ENCODE data around the gene ANKRD13C.

ANKRD13C gene

DNA sequence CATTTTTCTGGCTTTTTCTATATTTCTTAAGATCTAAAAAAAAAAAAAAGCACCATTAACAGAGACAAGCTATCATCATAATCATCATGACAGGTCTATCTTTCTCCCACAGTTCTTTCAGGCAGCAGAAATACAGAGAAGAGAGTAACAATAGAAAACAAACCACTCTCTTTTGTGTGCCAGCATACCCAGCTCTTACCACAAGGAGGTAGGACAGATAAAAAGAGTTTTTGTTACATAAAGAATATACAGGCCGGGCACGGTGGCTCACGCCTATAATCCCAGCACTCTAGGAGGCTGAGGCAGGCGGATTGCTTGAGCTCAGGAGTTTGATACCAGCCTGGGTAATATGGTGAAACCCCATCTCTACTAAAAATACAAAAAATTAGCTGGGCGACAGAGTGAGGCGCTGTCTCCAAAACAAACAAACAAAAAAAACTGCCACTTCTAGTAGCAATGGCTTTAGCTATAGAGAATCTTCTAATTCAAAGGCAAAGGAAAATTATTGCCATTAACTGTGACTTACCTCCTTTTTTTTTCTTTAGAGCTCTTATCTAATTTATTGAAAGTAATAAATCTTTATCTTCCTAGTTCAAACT, 39.7 kb downstream of the ANKRD13C start:
- TF ChIP-seq POLR2AphosphoS5 (IDR thresholded peaks at IDR 0.05; ENCODE audit: low read depth, low read length) (no peak), TAF1 (IDR thresholded peaks at IDR 0.05; ENCODE audit: borderline replicate concordance, insufficient read depth, low read length) (no peak), FOXP2 (optimal IDR thresholded peaks at IDR 0.05; ENCODE audit: borderline replicate concordance, extremely low read depth, extremely low read length, insufficient read depth) (no peak), SIN3A (IDR thresholded peaks at IDR 0.05; ENCODE audit: borderline replicate concordance, insufficient read depth, low read length) (no peak)
- TF ChIP-seq, protein P1, sequence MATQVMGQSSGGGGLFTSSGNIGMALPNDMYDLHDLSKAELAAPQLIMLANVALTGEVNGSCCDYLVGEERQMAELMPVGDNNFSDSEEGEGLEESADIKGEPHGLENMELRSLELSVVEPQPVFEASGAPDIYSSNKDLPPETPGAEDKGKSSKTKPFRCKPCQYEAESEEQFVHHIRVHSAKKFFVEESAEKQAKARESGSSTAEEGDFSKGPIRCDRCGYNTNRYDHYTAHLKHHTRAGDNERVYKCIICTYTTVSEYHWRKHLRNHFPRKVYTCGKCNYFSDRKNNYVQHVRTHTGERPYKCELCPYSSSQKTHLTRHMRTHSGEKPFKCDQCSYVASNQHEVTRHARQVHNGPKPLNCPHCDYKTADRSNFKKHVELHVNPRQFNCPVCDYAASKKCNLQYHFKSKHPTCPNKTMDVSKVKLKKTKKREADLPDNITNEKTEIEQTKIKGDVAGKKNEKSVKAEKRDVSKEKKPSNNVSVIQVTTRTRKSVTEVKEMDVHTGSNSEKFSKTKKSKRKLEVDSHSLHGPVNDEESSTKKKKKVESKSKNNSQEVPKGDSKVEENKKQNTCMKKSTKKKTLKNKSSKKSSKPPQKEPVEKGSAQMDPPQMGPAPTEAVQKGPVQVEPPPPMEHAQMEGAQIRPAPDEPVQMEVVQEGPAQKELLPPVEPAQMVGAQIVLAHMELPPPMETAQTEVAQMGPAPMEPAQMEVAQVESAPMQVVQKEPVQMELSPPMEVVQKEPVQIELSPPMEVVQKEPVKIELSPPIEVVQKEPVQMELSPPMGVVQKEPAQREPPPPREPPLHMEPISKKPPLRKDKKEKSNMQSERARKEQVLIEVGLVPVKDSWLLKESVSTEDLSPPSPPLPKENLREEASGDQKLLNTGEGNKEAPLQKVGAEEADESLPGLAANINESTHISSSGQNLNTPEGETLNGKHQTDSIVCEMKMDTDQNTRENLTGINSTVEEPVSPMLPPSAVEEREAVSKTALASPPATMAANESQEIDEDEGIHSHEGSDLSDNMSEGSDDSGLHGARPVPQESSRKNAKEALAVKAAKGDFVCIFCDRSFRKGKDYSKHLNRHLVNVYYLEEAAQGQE (IDR thresholded peaks at IDR 0.05; ENCODE audit: insufficient read depth in 1 of 2, low read depth in 2 of 2, low read length in 2 of 2) = no peak

DNA sequence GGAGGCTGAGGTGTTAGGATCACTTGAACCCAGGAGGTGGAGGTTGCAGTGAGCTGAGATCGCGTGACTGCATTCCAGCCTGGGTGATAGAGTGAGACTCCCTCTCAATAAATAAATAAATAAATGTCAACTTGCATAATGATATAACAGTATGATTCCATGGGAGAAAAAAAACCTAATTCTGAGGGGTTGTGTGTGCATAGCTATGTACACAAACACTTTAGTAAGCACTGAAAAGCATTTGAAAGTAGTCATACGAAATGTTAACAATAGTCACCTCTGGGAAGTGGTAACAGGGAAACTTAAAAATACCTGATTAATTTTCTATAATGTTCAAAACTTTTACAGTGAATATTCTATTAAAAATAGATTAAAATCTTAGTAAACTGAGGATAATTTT, 43.2 kb downstream of the ANKRD13C start:
- TF ChIP-seq SIN3A (IDR thresholded peaks at IDR 0.05; ENCODE audit: borderline replicate concordance, insufficient read depth, low read length) (no peak), FOXP2 (optimal IDR thresholded peaks at IDR 0.05; ENCODE audit: borderline replicate concordance, extremely low read depth, extremely low read length, insufficient read depth) (no peak), TAF1 (IDR thresholded peaks at IDR 0.05; ENCODE audit: borderline replicate concordance, insufficient read depth, low read length) (no peak), POLR2AphosphoS5 (IDR thresholded peaks at IDR 0.05; ENCODE audit: low read depth, low read length) (no peak)
- TF ChIP-seq, protein P1 (IDR thresholded peaks at IDR 0.05; ENCODE audit: insufficient read depth in 1 of 2, low read depth in 2 of 2, low read length in 2 of 2) = no peak

DNA sequence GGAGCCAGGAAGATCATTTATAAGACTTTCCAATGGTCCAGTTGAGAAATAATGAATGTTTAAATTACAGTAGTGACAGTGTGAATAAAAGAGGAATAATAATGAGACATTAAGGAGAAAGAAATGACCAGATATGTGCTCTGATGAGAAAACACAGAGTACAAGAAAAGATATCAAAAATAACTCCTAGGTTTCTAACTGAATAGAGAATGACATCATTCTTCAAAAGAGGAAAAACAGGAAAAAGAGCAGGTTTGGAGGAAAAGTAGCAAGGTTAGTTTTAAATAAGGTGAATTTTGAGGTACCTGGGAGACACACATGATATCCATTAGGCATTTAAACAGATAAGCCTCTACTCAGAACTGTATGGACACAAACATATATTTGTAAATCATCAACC, 55.0 kb downstream of the ANKRD13C start:
- TF ChIP-seq TAF1 (IDR thresholded peaks at IDR 0.05; ENCODE audit: borderline replicate concordance, insufficient read depth, low read length) = no peak
- no peak for TF ChIP-seq SIN3A (IDR thresholded peaks at IDR 0.05; ENCODE audit: borderline replicate concordance, insufficient read depth, low read length)
- no peak for TF ChIP-seq FOXP2 (optimal IDR thresholded peaks at IDR 0.05; ENCODE audit: borderline replicate concordance, extremely low read depth, extremely low read length, insufficient read depth)
- TF ChIP-seq, protein P1 (IDR thresholded peaks at IDR 0.05; ENCODE audit: insufficient read depth in 1 of 2, low read depth in 2 of 2, low read length in 2 of 2) = no peak
- no peak for TF ChIP-seq POLR2AphosphoS5 (IDR thresholded peaks at IDR 0.05; ENCODE audit: low read depth, low read length)

DNA sequence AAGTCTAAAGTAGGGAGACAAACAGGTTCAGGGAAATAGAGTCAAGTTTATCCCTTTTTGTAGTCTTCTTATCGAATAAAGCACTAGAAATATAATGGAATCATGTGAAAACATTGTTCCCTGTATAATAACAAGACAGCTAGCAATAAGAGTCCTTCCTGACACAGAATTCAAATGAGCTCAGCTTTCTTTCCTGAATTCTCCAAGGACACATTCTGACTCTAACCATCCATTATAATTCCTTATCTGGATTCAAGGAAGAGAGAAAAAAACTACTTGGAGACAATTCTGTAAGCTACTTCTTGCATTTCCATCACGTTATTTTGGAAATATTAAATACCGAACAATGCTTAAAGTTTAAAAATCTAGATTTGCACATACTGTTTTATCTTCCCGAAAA, 58.8 kb downstream of the ANKRD13C start:
- TF ChIP-seq FOXP2 (optimal IDR thresholded peaks at IDR 0.05; ENCODE audit: borderline replicate concordance, extremely low read depth, extremely low read length, insufficient read depth) (no peak), POLR2AphosphoS5 (IDR thresholded peaks at IDR 0.05; ENCODE audit: low read depth, low read length) (no peak), SIN3A (IDR thresholded peaks at IDR 0.05; ENCODE audit: borderline replicate concordance, insufficient read depth, low read length) (no peak), TAF1 (IDR thresholded peaks at IDR 0.05; ENCODE audit: borderline replicate concordance, insufficient read depth, low read length) (no peak)
- TF ChIP-seq, protein P1 (IDR thresholded peaks at IDR 0.05; ENCODE audit: insufficient read depth in 1 of 2, low read depth in 2 of 2, low read length in 2 of 2) = no peak
